Measurements from ENCODE around the gene ITGB5. TPM values are rescaled to one million over a fixed set of nuclear protein-coding genes. Genes with fewer than 3 reads are reported as not detected.

ITGB5 gene
- polyA plus RNA-seq, 3 donors = 0.68 to 1.2 (median 1.0) TPM

DNA sequence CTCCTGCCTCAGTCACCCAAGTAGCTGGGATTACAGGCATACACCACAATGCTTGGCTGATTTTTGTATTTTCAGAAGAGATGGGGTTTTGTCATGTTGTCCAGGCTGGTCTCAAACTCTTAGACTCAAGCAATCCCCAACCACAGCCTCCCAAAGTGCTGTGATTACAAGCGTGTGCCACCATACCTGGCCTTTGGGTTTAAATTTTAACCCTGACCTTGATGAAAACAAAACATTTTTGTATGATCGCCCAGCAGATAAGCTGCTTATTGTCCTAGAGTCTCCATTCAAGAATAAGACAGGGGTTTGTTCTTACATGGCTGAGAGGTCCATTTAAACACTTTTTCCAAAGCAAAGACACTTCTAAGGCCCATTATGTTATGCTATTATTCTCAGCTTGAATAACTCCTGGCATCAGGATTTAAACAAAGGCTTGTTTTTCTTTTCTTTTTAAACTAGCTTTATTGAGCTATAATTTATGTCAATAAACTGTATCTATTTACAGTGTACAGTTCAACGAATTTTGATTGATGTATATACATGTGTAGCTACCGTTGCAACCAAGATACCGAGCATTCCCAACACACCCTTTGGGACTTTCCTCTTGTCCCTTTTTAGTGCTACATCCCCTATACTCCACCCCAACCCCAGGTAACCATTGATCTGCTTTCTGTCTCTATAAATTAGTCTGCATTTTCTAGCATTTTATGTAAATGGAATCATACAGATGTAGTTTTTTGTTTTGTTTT is 48.8 kb upstream of the ITGB5 start:
- Histone ChIP-seq H4K20me1 (ENCODE audit: insufficient read depth, low read length) (no peaks in the 10 kb centered on the region), H3K36me3 (replicated peaks in 1 of 2; ENCODE audit: control insufficient read depth in 1 of 2, insufficient read depth in 2 of 2, low read length in 2 of 2) (no peaks in the 10 kb centered on the region), H3K4me2 (replicated peaks; ENCODE audit: extremely low read depth, low read length, poor library complexity, severe bottlenecking) (no peak overlapping the region), H2AFZ (ENCODE audit: insufficient read depth, low read depth, low read length, poor library complexity, severe bottlenecking) (no peak overlapping the region), H3K27me3 (ENCODE audit: control insufficient read depth in 2 of 2, insufficient read depth in 2 of 2, low read length in 2 of 2) (no peaks in the 10 kb centered on the region), H3K4me1 (ENCODE audit: control insufficient read depth in 1 of 2, insufficient read depth in 2 of 2, low read length in 2 of 2) (no peaks in the 10 kb centered on the region), H3K27ac (ENCODE audit: low read depth in 1 of 2, low read length in 2 of 2) (no peak overlapping the region), H3K9me3 (replicated peaks in 1 of 2; ENCODE audit: control insufficient read depth in 1 of 2, insufficient read depth in 1 of 2, low read length in 2 of 2) (no peaks in the 10 kb centered on the region), H3K4me3 (replicated peaks in 1 of 3; ENCODE audit: low read depth in 2 of 3, low read length in 3 of 3) (no peak overlapping the region), H3K79me2 (ENCODE audit: insufficient read depth, low read length) (no peaks in the 10 kb centered on the region), H3K9ac (ENCODE audit: insufficient read depth, low read length, poor library complexity, severe bottlenecking) (no peak overlapping the region)
- WGBS (ENCODE audit: insufficient coverage) = no CpG with 5 or more reads among the region's 5 CpGs
- peak overlapping the region in 1 of 7 donors; percentile 26 for H3K27ac Mint-ChIP-seq
- intact Hi-C loops (cut with micrococcal nuclease) = no loop called here
- TF ChIP-seq, protein P1, sequence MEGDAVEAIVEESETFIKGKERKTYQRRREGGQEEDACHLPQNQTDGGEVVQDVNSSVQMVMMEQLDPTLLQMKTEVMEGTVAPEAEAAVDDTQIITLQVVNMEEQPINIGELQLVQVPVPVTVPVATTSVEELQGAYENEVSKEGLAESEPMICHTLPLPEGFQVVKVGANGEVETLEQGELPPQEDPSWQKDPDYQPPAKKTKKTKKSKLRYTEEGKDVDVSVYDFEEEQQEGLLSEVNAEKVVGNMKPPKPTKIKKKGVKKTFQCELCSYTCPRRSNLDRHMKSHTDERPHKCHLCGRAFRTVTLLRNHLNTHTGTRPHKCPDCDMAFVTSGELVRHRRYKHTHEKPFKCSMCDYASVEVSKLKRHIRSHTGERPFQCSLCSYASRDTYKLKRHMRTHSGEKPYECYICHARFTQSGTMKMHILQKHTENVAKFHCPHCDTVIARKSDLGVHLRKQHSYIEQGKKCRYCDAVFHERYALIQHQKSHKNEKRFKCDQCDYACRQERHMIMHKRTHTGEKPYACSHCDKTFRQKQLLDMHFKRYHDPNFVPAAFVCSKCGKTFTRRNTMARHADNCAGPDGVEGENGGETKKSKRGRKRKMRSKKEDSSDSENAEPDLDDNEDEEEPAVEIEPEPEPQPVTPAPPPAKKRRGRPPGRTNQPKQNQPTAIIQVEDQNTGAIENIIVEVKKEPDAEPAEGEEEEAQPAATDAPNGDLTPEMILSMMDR (IDR thresholded peaks at IDR 0.05) = no peak
- peaks cover 0 to 12% (median 5%) of the 10 kb centered on the region in 3 donors for H3K27me3 Mint-ChIP-seq (ENCODE audit: low read depth in 3 of 3)
- H3K4me3 Mint-ChIP-seq = no peak overlapping the region
- no peak for DNase-seq
- H3K9me3 Mint-ChIP-seq = peaks cover 0 to 3% (median 0%) of the 10 kb centered on the region in 7 donors
- H3K4me1 Mint-ChIP-seq = peaks cover 3% of the 10 kb centered on the region
- no peaks in the 10 kb centered on the region for H3K36me3 Mint-ChIP-seq

DNA sequence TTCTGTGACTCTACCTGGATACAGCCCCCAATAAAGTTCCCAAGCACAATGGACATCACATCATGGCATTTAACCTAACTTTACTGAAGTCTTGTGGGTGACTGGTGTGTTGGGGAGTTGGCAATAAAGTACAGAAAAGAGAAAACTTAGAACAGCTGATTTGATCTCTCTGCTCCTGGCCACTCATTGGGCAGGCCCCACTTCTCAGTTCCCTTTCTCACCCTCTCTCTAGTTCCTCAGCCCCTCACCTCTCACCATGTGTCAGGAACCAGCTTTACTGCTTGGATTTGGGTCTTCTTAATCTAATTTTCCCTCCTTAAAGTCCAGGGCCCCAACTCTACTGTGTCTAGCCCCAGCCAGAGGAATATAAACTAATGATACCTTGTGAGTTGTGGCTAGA is 48.1 kb upstream of the ITGB5 start:
- H3K36me3 Mint-ChIP-seq = no peaks in the 10 kb centered on the region
- H3K4me3 Mint-ChIP-seq = no peak overlapping the region
- TF ChIP-seq, protein P1 (IDR thresholded peaks at IDR 0.05) = no peak
- no peak for DNase-seq
- H3K4me1 Mint-ChIP-seq = peaks cover 3% of the 10 kb centered on the region
- Histone ChIP-seq H4K20me1 (ENCODE audit: insufficient read depth, low read length) (no peaks in the 10 kb centered on the region), H2AFZ (ENCODE audit: insufficient read depth, low read depth, low read length, poor library complexity, severe bottlenecking) (no peak overlapping the region), H3K4me1 (ENCODE audit: control insufficient read depth in 1 of 2, insufficient read depth in 2 of 2, low read length in 2 of 2) (no peaks in the 10 kb centered on the region), H3K9ac (ENCODE audit: insufficient read depth, low read length, poor library complexity, severe bottlenecking) (no peak overlapping the region), H3K36me3 (replicated peaks in 1 of 2; ENCODE audit: control insufficient read depth in 1 of 2, insufficient read depth in 2 of 2, low read length in 2 of 2) (no peaks in the 10 kb centered on the region), H3K4me2 (replicated peaks; ENCODE audit: extremely low read depth, low read length, poor library complexity, severe bottlenecking) (no peak overlapping the region), H3K27me3 (ENCODE audit: control insufficient read depth in 2 of 2, insufficient read depth in 2 of 2, low read length in 2 of 2) (no peaks in the 10 kb centered on the region), H3K79me2 (ENCODE audit: insufficient read depth, low read length) (no peaks in the 10 kb centered on the region), H3K9me3 (replicated peaks in 1 of 2; ENCODE audit: control insufficient read depth in 1 of 2, insufficient read depth in 1 of 2, low read length in 2 of 2) (no peaks in the 10 kb centered on the region), H3K27ac (ENCODE audit: low read depth in 1 of 2, low read length in 2 of 2) (no peak overlapping the region), H3K4me3 (replicated peaks in 1 of 3; ENCODE audit: low read depth in 2 of 3, low read length in 3 of 3) (no peak overlapping the region)
- H3K27ac Mint-ChIP-seq = no peak overlapping the region
- H3K27me3 Mint-ChIP-seq (ENCODE audit: low read depth in 3 of 3) = peaks cover 0 to 12% (median 5%) of the 10 kb centered on the region in 3 donors
- peaks cover 0 to 3% (median 0%) of the 10 kb centered on the region in 7 donors for H3K9me3 Mint-ChIP-seq
- intact Hi-C loops (cut with micrococcal nuclease) = no loop called here

All from CD14-positive monocyte (primary cell).